ENCODE measurements around the gene SBK2. TPM values are rescaled to one million over a fixed set of nuclear protein-coding genes. Genes with fewer than 3 reads are reported as not detected.

The SBK2 gene
- total and polyA plus RNA-seq, 8 donors: 0.28 to 0.46 (median 0.43) TPM; not detected in 5

GRCh38 chr19:55544776-55545439 lies 8.0 kb upstream of the SBK2 start:
- 49 to 54% methylated on average over 17 to 23 of the region's 23 CpGs for WGBS, 2 donors
- Histone ChIP-seq H3K9me3 (no peaks in the 10 kb centered on the region), H3K27ac (no peak overlapping the region), H3K27me3 (peaks cover 0 to 9% (median 0%) of the 10 kb centered on the region in 4 donors), H3K4me3 (no peak overlapping the region), H3K4me1 (peaks cover 0 to 3% (median 0%) of the 10 kb centered on the region in 3 donors), H3K36me3 (no peaks in the 10 kb centered on the region)
- intact Hi-C loops (cut with DNase I): no loop called here
- ATAC-seq (no peak), DNase-seq (no peak), FAIRE-seq (no peak)
- no peak for TF ChIP-seq CTCF (IDR thresholded peaks at IDR 0.05)

- no peaks in the 10 kb centered on the region for H3K9me3 ChIP-seq
- FAIRE-seq (no peak), ATAC-seq (no peak), DNase-seq (no peak)
- TF ChIP-seq CTCF (IDR thresholded peaks at IDR 0.05): no peak
- no peaks in the 10 kb centered on the region for H3K4me1 ChIP-seq
- no peak overlapping the region for H3K4me3 ChIP-seq
- intact Hi-C loops (cut with DNase I): no loop called here
- no peak overlapping the region for H3K27ac ChIP-seq
- no peaks in the 10 kb centered on the region for H3K36me3 ChIP-seq
- 63 to 78% methylated on average over 15 of the region's 15 CpGs for WGBS, 2 donors
- peaks cover 0 to 9% (median 0%) of the 10 kb centered on the region in 4 donors for H3K27me3 ChIP-seq
Observed at GRCh38 chr19:55544014-55544413, 7.1 kb upstream of the SBK2 start.

DNA sequence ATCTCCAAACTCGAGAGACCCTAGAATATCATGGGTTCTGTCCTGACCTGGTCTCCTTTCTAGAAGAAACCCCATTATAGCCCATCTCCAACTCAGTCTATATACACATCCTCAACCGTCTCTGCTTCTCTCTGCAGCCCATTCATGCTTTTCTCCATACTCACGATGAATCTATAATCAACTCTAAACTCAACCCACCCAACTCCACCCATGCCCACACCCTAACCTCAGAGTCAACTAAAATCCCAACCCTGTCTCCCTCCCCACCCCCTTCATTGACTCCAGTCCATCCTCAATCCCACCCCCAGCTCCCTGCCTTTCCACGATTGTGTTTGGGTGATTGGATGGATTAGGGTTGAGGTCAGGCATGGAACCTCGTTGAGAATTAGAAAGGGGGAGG lies 6.6 kb upstream of the SBK2 start:
- Histone ChIP-seq H3K27me3 (peaks cover 0 to 9% (median 0%) of the 10 kb centered on the region in 4 donors), H3K4me1 (no peaks in the 10 kb centered on the region), H3K36me3 (no peaks in the 10 kb centered on the region), H3K9me3 (no peaks in the 10 kb centered on the region), H3K27ac (no peak overlapping the region), H3K4me3 (no peak overlapping the region)
- intact Hi-C loops (cut with DNase I): no loop called here
- no peak for ATAC-seq
- TF ChIP-seq CTCF (IDR thresholded peaks at IDR 0.05): no peak
- WGBS, 2 donors: 47 to 65% methylated on average over 5 of the region's 5 CpGs
- FAIRE-seq: no peak
- no peak for DNase-seq

- FAIRE-seq (no peak), ATAC-seq (no peak), DNase-seq (no peak)
- no peaks in the 10 kb centered on the region for H3K9me3 ChIP-seq
- TF ChIP-seq CTCF (IDR thresholded peaks at IDR 0.05): no peak
- no peak overlapping the region for H3K27ac ChIP-seq
- WGBS, 2 donors: 55 to 70% methylated on average over 7 of the region's 7 CpGs
- H3K36me3 ChIP-seq: no peaks in the 10 kb centered on the region
- peaks cover 0 to 3% (median 0%) of the 10 kb centered on the region in 4 donors for H3K27me3 ChIP-seq
- intact Hi-C loops (cut with DNase I): no loop called here
- no peaks in the 10 kb centered on the region for H3K4me1 ChIP-seq
- H3K4me3 ChIP-seq: no peak overlapping the region
Observed at GRCh38 chr19:55542292-55542855, 5.4 kb upstream of the SBK2 start.

DNA sequence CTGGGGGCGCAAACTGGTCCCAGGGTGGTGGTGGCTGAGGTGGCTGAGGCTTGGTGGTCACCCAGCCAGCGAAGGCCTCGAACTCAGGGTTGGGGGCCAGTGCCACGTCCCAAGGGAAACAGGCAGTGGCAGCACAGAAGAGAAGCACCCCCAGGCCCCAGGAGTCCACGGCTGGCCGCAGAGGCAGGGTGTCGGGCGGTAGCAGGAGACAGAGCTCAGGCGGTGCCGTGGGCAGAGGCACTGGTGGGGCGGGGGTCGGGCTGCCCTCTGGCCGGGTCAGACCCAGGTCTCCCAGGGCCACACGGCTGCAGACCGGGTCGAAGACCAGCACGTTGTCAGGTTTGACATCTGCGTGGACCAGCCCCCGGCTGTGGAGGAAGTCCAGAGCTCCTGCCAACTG lies 4.2 kb upstream of the SBK2 start:
- DNase-seq: no peak
- Histone ChIP-seq H3K9me3 (no peaks in the 10 kb centered on the region), H3K27me3 (no peaks in the 10 kb centered on the region), H3K4me3 (no peak overlapping the region), H3K36me3 (no peaks in the 10 kb centered on the region), H3K27ac (no peak overlapping the region), H3K4me1 (no peaks in the 10 kb centered on the region)
- WGBS, 2 donors: 63 to 77% methylated on average over 19 of the region's 19 CpGs
- no peak for TF ChIP-seq CTCF (IDR thresholded peaks at IDR 0.05)
- ATAC-seq: no peak
- FAIRE-seq: no peak
- intact Hi-C loops (cut with DNase I): no loop called here
